GM21825 (cell line): ENCODE data around the gene PPIF.

Source experiments
- ATAC-seq: cut with Tn5 transposase; IDR thresholded peaks from one replicate; pipeline ENCODE4 v1.9.1; 2021; ENCODE audit warnings: mild to moderate bottlenecking, moderate library complexity; ENCODE audit not compliant: unreplicated experiment

Gene PPIF

GRCh38 chr10:79313320-79313719 lies 33.9 kb upstream of the PPIF start:
- ATAC-seq = no peak

- ATAC-seq = no peak
These were observed 33.3 kb upstream of the PPIF start for GRCh38 chr10:79313911-79314439.

DNA sequence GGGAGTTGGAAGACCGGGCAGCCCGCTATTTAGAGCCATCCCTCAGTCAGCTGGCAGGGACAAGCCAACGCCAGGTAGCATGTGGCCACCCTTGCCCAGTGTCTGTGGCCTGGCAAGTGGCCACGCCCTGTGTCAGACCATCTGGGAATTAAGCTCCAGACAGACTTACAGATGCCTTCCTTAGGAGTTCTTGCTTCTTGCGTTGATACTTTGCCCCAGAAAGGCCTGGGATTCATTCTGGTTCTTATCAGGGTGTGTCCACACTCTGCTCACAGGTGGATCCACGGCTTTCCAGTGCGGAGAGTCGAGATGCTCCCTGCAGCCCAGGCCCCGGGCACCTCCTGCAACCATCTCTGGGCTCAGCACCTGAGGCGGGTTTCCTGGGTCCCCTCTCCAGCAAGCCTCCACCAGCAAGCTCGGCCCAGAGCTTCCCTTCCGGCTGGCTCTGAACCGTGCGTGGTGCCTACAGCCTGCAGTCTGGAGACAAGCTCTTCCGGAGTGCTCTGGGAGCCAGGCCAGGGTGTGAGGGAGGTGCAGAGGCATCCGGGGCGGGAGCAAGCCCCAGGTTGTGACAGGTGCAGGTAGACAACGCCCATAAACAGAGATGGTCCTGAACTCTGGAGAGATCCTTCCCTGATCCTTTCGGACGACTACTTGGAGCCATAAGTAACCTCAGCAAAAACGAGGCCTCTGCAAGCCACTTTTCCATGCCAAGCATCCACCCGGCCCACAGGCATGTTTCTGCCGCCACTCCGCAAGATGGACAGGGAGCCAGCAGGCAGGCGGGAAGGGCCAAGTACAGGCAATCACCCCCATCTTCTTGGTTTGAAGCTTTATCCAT lies 32.3 kb upstream of the PPIF start:
- no peak for ATAC-seq

DNA sequence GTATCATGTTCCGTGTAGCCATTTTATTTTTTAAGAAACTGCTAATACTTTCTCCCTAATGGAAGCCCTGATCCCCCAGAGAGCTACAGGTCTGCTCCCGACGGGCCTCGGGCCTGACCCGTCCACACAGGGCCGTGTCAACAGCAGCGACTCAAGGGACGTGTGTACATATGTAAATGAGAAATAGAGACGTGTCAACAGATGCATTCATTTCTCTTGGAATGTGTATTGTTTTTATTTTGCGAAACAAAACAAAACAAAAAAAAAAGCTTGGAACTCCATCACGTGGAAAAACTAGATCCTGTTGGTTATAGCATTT lies 31.7 kb upstream of the PPIF start:
- ATAC-seq = no peak

DNA sequence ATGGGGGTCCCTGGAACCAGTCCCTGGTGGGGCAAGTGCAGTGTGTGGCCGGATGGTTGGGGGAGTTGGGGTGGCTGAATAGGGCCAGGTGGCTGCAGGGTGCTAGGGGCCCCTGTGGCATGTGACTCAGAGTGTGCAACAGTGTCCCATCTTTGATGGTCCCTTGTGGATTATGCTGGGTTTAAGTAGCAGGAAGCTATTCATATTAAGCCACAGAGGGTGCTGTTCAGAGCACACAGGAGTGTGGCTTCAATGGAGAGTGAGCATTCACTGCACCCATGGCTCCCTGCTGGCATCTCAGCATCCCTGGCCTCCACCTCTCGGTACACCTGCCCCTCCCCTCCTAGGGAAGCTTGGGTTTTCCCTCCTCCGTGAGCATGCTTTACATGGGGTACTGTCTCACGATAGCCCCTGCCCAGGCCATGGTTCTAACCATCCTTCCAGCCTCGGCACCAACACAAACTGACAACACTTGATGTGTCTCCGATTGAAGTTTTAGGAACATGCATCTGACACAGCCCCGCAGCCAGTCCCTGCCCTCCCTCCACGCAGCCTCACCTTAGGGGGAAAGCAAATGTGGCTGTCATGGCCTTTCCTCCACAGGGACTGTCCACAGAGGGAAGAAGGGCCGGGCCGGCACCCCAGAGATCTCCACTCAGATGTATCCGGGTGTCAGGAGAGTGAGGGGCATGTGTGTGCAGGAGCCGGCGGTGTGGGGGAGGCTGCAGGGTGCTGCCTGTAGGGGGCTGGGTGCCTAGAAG lies 30.4 kb upstream of the PPIF start:
- ATAC-seq = peak; percentile 62

DNA sequence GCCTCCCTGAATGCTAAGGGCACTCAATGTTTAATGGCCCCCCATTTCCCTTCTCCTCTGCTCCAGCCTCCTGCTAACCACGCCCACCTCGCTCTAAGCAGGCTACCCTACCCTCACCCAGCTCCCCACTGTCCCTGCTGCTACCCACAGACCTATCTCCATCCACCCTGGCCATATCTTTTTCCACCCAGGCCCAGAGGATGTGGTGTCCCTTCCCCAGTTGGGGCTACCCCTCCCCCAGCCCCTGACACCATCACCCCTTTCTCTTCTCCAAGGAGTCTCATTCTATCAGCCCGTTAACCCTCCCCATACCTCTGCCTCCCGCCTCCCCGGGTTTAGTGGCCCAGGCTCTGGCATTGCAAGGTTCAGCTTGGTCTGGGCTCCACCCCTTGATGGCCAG lies 28.9 kb upstream of the PPIF start:
- ATAC-seq = no peak

GRCh38 chr10:79319115-79319771 lies 28.0 kb upstream of the PPIF start:
- no peak for ATAC-seq

- no peak for ATAC-seq
These were observed 27.0 kb upstream of the PPIF start for GRCh38 chr10:79320316-79320715.

DNA sequence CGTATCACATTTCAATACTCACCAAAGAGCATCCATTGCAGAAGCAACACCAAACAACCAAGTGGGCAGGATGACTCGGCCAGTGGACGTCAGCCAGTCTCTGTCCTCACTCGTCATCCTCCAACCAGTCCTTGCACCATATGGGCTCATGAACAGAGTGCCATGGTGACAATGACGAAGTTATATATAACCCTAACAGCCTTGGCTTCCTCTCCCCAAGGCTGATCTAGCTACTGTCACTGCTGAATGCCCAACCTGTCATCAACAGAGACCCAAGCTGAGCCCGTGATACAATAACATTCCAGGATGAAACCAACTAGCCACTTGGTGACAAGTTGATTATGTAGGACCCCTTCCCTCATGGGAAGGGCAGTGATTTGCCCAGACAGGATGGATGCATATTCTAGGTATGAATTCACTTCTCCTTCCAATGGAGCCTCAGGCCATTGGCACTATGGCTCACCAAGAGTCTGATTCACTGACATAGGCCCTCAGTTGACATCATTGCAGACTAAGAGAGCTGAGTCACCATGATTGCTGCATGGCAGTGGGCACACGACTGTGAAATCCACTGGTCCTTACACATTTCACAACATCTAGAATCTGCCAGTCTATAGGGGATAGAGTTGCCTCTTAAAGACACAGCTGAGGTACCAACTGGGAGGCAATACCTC lies 26.3 kb upstream of the PPIF start:
- no peak for ATAC-seq

DNA sequence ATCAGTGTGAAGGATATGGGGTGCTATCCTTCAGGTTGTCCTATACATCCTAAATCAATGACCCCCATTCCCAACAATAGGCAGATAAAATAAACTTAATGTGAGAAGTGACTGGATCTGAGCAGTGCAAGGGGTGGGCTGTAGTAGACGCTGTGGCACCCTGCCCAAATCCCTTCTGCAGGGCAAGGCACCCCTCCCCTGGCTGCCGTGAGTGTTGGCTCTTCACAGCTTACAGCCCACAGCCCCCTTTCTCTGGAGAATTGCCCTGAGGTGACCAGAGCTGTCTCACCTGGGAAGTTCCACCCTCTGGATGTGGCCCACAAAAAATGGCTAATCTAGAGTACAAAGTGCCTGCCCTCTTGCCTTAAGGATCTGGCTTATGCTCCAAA lies 25.8 kb upstream of the PPIF start:
- no peak for ATAC-seq

- ATAC-seq = no peak
These were observed 25.3 kb upstream of the PPIF start for GRCh38 chr10:79321951-79322350.

DNA sequence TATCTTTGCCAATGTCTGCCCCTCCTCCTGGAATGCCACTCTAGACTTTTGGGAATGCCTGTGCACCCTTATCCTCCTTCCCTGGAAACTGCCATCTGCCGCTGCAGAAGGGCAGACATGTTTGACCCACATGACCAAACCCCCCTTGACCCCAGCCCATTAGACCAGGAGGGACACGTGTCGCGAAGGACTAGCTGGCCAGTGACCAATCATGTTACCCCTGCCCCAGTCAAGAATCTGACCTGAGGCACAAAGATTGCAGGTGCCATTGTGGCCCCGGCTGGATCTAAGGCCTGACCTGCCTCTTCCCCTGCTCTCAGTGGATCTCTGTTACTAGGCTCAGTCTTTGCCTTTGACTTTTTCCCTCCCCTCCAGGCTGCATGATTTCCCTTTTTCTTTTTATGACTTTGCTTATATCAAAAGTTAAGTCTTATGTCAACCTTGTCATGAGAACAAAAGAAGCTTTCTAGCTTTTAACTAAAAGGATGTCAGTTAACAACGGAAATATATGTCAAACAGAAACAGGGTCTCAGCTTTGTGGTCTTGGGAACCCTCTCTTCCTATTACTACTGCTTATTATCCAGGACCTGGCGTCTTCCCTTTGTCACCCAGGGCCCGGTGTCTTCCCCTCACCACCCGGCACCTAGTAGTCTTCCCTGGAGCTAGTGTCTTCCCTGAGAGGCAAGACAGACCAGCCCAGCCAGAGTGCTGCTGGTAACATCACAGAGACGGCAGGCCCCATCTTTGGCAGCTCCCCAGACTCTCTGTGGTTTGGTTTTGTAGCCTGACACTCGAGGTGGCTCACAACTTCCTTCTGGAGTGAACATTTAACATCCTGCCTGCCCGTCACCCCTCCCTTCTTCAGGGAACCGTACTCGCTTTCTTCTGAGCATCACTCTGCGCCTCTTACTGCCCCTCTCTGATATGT lies 24.4 kb upstream of the PPIF start:
- peak; percentile 54 for ATAC-seq

GRCh38 chr10:79323602-79324001 lies 23.7 kb upstream of the PPIF start:
- no peak for ATAC-seq

- no peak for ATAC-seq
These were observed 23.1 kb upstream of the PPIF start for GRCh38 chr10:79324032-79324695.

DNA sequence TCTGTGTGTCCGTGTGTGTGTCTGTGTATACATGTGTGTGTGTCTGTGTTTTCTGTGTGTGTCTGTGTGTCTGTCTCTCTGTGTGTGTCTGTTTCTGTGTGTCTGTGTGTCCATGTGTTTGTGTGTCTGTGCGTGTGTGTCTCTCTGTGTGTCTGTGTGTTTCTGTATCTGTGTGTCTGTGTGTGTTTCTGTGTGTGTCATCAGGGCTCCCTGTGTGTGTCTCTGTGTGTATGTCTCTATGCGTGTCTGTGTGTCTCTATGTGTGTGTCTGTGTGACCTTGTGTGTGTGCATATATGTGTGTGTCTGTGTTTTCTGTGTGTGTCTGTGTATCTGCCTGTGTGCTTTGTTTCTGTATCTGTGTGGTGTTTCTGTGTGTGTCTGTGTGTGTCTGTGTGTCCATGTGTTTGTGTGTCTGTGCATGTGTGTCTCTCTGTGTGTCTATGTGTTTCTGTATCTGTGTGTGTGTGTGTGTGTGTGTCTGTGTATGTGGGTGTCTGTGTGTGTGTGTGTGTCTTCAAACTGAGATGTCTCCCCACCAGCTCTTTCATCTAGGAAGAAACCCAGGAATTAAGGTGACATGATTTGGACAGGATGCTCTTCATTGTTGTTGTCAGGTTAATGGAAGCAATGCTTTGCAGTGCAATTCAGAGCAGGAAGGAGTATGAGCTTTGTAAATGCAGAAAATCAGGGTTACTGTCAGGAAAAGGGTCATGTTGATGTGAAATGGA lies 20.7 kb upstream of the PPIF start:
- no peak for ATAC-seq

- ATAC-seq = peak; percentile 31
These were observed 20.2 kb upstream of the PPIF start for GRCh38 chr10:79327090-79327457.

GRCh38 chr10:79328147-79328701 lies 19.0 kb upstream of the PPIF start:
- ATAC-seq = no peak

DNA sequence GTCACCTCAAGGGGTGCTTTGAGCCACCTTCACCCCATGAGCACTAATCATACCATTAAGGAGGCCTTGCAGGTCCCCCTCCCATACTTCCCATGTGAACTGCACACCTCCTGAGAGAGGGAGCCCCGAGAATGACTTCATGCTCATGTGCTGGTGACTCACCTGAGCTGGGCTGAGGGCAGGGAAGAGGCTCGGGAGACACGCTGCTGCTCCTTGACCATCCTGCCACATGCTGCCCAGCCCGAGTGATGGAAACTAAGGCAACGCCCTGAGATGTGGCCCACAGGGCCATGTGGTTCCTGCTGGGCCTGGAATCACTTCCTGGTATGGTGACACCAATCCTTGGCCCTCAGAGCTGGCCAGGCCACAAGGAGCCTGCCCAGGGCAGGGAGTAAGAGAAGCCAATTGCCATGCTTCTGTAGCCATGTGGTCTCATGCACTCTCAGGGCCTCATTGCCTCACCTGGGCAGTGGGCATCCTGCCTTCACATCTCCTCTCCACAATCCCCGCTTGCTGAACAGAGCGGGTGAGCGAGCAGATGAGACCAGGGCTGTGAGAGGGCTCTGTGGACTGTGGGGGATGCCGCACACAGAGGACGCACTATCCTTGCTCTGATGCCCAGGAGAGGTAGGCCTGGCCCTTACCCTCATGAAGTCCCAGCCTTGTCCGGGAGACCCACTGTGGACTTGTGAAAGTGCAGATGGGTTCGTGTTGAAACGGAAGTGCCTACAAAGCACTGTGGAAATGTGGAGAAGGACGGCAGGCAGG lies 18.3 kb upstream of the PPIF start:
- ATAC-seq = no peak
